ENCODE results near the gene FKBP6.

DNA sequence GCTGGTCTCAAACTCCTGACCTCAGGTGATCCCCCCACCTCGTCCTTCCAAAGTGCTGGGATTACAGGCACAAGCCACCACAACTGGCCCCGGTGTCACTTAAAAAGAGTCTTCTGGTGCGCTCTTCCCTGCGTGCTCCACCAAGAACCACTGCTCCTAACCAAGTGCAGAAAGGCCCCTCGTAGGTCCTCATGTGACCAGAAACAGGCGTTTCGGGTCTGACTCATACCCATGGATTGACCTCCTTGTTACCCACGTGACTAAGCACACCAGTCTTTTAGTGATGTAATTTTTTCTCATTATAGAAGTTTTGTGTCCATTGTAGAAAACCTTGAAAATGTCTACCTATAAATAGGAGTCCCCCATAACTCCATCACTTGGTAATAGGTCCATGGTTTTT, 13.9 kb downstream of the FKBP6 start:
- no peak for TF ChIP-seq POLR2A (IDR thresholded peaks at IDR 0.05)
- TF ChIP-seq, protein P1, sequence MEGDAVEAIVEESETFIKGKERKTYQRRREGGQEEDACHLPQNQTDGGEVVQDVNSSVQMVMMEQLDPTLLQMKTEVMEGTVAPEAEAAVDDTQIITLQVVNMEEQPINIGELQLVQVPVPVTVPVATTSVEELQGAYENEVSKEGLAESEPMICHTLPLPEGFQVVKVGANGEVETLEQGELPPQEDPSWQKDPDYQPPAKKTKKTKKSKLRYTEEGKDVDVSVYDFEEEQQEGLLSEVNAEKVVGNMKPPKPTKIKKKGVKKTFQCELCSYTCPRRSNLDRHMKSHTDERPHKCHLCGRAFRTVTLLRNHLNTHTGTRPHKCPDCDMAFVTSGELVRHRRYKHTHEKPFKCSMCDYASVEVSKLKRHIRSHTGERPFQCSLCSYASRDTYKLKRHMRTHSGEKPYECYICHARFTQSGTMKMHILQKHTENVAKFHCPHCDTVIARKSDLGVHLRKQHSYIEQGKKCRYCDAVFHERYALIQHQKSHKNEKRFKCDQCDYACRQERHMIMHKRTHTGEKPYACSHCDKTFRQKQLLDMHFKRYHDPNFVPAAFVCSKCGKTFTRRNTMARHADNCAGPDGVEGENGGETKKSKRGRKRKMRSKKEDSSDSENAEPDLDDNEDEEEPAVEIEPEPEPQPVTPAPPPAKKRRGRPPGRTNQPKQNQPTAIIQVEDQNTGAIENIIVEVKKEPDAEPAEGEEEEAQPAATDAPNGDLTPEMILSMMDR (IDR thresholded peaks at IDR 0.05), result no peak
